Tibial artery (tissue), 4 donors: Measurements from ENCODE around the gene PITPNM1.
"Not testable (repeated sequence)": the region's sequence is repeated elsewhere in the genome, so short reads cannot be mapped to it uniquely, and the experiment has no call there.

Source experiments
- DNase-seq, 2 donors: peaks; one replicate each; pipeline ENCODE4 v3.0.0-alpha.2; 2019
- H3K27ac ChIP-seq, 2 donors: fragments of 200-600 bp; sonication (generic) in 1 of 2; 1 replicate in 1 of 2; 2 replicates in 1 of 2; pipeline ENCODE4 v1.5.1; 2018 to 2019; ENCODE audit warnings: mild to moderate bottlenecking in 1 of 2
- H3K27me3 ChIP-seq, 2 donors: fragments of 200-600 bp; sonication (generic) in 1 of 2; one replicate each; pipeline versions ENCODE4 v1.5.1 to v1.6.0; 2016 to 2019
- H3K36me3 ChIP-seq, 3 donors: fragments of 200-600 bp; sonication (generic) in 2 of 3; one replicate each; pipeline ENCODE4 v1.5.1; 2016 to 2019; ENCODE audit warnings: mild to moderate bottlenecking in 2 of 3
- H3K4me1 ChIP-seq, 4 donors: fragments of 200-600 bp; sonication (generic) in 2 of 4; 1 replicate in 3 of 4; 2 replicates in 1 of 4; pipeline ENCODE4 v1.5.1; 2016 to 2019
- H3K4me3 ChIP-seq, 2 donors: fragments of 200-600 bp; sonication (generic) in 1 of 2; 1 replicate in 1 of 2; 2 replicates in 1 of 2; pipeline ENCODE4 v1.5.1; 2018 to 2019; ENCODE audit warnings: mild to moderate bottlenecking in 2 of 2
- H3K9me3 ChIP-seq, 3 donors: fragments of 200-600 bp; sonication (generic) in 1 of 3; one replicate each; pipeline ENCODE4 v1.5.1; 2016 to 2019
- intact Hi-C: fragments of 100-400 bp; cut with DNase I; formaldehyde crosslinking; loops from one replicate; pipeline ENCODE4 v1.15.0; 2023; ENCODE audit warnings: low total_unique reads
- TF ChIP-seq, protein P1 (sequence below), 2 experiments: fragments of 200-600 bp in 1 of 2; fragments of 450-650 bp in 1 of 2; IDR thresholded peaks; one replicate each; pipeline ENCODE4 v1.5.1; 2017 to 2019; ENCODE audit warnings: antibody characterized with exemption in 2 of 2, mild to moderate bottlenecking in 1 of 2, moderate library complexity in 1 of 2

PITPNM1 gene

DNA sequence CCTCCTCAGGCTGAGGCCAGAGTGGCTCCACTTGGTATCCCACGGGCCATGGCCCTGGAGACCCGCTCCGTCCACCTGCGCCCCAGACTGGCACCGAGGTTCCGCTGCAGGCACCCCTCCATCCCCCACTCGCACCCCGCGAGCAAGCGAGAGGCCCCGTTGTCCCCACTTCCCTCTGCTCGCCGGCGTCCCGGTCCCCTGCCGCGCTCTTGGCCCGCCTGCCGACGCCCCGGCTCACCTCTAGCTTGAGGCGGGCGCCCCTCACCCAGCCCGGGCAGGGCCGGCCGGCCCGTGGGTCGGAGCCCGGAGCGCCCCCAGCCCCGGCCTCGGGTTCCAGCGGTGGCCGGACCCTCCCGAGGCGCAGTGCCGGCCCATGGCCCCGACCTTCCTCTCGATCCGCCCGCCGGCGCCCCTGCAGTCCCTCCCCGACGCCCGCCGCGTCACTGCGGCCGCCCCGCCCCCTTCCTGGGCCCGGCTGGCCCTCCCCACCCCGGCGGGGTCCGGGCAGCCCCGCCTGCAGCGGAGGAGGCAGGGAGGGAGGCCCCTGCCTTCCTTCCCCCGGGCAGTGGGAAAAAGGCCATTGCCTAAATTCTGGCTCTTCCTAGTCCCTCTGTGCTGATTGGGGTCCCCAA is at the start of gene PITPNM1:
PITPNM1 (minus strand) TSS at position 414 of the 632 bp plus-strand sequence. CDS start 1,183 bp downstream, outside the sequence.
- intact Hi-C loops: loop anchor here (5.0 kb wide), 1 partner anchor 153 kb away; the partner anchor contains the start of gene POLD4
- Histone ChIP-seq H3K36me3 (peaks cover 0 to 19% (median 15%) of the 10 kb centered on the region in 3 donors), H3K27ac (peak within 1 kb of the TSS; percentile 92 to 99), H3K9me3 (no peaks in the 10 kb centered on the region), H3K4me1 (peaks cover 0 to 49% (median 43%) of the 10 kb centered on the region in 4 donors), H3K4me3 (peak within 1 kb of the TSS; percentile 64 to 80), H3K27me3 (no peaks in the 10 kb centered on the region)
- peak; percentile 64 to 88 for DNase-seq
- TF ChIP-seq, protein P1, sequence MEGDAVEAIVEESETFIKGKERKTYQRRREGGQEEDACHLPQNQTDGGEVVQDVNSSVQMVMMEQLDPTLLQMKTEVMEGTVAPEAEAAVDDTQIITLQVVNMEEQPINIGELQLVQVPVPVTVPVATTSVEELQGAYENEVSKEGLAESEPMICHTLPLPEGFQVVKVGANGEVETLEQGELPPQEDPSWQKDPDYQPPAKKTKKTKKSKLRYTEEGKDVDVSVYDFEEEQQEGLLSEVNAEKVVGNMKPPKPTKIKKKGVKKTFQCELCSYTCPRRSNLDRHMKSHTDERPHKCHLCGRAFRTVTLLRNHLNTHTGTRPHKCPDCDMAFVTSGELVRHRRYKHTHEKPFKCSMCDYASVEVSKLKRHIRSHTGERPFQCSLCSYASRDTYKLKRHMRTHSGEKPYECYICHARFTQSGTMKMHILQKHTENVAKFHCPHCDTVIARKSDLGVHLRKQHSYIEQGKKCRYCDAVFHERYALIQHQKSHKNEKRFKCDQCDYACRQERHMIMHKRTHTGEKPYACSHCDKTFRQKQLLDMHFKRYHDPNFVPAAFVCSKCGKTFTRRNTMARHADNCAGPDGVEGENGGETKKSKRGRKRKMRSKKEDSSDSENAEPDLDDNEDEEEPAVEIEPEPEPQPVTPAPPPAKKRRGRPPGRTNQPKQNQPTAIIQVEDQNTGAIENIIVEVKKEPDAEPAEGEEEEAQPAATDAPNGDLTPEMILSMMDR (IDR thresholded peaks at IDR 0.05): no peak

DNA sequence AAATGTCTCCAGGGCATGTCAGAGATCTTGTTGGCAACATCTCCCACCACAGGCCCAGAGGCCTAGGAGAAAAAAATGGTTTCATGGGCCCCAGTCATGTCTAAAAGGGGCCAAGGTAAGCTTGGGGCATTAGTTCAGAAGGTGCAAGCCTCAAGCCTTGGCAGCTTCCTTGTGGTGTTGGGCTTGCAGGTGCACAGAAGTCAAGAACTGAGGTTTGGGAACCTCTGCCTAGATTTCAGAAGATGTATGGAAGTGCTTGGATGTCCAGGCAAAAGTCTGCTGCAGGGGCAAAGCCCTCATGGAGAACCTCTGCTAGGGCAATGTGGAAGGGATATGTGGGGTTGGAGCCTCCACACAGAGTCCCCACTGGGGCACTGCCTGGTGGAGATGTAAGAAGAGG is 46.5 kb upstream of the PITPNM1 start:
- H3K36me3 ChIP-seq, H3K27me3 ChIP-seq, H3K9me3 ChIP-seq, H3K27ac ChIP-seq, DNase-seq, intact Hi-C loops, H3K4me1 ChIP-seq, H3K4me3 ChIP-seq: not testable (repeated sequence)

GRCh38 chr11:67551127-67551526 is 46.0 kb upstream of the PITPNM1 start:
- H3K4me3 ChIP-seq: no peak overlapping the region
- intact Hi-C loops: no loop called here
- no peak for DNase-seq
- H3K9me3 ChIP-seq: no peaks in the 10 kb centered on the region
- no peaks in the 10 kb centered on the region for H3K36me3 ChIP-seq
- no peak overlapping the region for H3K27ac ChIP-seq
- no peaks in the 10 kb centered on the region for H3K4me1 ChIP-seq
- no peaks in the 10 kb centered on the region for H3K27me3 ChIP-seq
- TF ChIP-seq, protein P1 (IDR thresholded peaks at IDR 0.05): no peak

DNA sequence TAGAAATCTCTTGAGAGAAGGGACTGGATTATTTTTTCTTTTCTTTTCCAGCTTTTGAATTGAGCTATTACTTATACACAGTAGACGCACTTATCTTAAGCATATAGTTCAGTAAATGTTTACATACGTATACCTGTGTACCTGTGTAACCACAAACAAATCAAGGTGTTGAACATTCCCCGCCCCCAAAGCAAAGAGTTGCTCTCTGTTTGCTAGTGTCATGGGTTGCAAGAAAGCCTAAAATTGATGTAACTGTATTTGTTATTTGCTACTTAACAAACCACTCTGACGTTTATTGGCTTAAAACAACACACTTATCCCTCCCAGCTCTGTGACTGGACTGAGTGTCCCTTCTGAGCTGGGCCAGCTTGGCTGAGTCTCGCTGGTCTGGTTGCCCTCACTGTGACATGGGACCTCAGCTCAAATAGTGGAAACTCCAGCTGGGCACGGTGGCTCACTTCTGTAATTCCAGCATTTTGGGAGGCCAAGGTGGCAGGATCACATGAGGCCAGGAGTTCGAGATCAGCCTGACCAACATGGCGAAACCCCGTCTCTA is 43.5 kb upstream of the PITPNM1 start:
- Histone ChIP-seq H3K4me3 (no peak overlapping the region), H3K9me3 (no peaks in the 10 kb centered on the region), H3K27ac (no peak overlapping the region), H3K36me3 (no peaks in the 10 kb centered on the region), H3K4me1 (no peaks in the 10 kb centered on the region), H3K27me3 (no peaks in the 10 kb centered on the region)
- TF ChIP-seq, protein P1 (IDR thresholded peaks at IDR 0.05): no peak
- intact Hi-C loops: no loop called here
- no peak for DNase-seq

DNA sequence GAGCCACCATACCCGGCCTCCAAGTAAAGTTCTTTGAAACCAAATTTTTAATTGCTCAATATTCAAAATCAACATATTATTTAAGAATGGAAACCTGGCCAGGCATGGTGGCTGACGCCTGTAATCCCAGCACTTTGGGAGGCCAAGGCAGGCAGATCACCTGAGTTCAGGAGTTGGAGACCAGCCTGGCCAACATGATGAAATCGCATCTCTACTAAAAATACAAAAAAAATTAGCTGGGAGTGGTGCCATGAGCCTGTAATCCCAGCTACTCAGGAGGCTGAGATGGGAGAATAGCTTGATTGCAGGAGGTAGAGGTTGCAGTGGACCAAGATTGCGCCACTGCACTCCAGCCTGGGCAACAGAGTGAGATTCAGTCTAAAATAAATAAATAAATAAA is 42.9 kb upstream of the PITPNM1 start:
- H3K4me1 ChIP-seq, H3K9me3 ChIP-seq, DNase-seq, intact Hi-C loops, H3K4me3 ChIP-seq, H3K27me3 ChIP-seq, H3K36me3 ChIP-seq, H3K27ac ChIP-seq: not testable (repeated sequence)

DNA sequence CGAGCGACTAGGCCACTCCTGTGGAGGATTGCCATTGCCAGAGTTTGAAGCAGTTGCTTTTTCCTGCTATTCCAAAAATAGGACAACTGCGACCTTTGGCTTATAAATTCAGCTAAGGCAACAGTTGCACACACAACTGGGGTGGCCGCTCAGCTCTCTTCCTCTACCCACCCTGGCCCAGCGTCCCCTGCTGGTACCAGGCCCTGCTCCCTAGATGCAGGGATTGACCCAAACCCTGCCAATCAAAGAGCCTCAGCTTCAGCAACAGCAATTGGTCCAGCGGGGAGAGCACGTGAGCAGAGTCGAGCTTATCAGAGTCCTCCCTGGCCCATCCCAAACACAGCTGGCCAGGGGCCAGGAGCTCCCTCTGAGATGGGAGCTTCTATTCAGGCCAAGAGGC is 40.1 kb upstream of the PITPNM1 start:
- TF ChIP-seq, protein P1 (IDR thresholded peaks at IDR 0.05): no peak

More for the DNA sequence above, 40.1 kb upstream of the PITPNM1 start:
- Histone ChIP-seq H3K27ac (no peak overlapping the region), H3K27me3 (no peaks in the 10 kb centered on the region), H3K4me1 (no peaks in the 10 kb centered on the region), H3K36me3 (no peaks in the 10 kb centered on the region), H3K9me3 (no peaks in the 10 kb centered on the region), H3K4me3 (no peak overlapping the region)
- DNase-seq: no peak
- intact Hi-C loops: no loop called here
